Upper lobe of left lung (tissue), 4 donors: ENCODE results near the gene IGFBP5.

Experiments used
- CTCF ChIP-seq, 6 experiments: fragments of 450-650 bp in 4 of 6; fragments of 200-600 bp in 2 of 6; sonication (generic) in 2 of 6; IDR thresholded peaks; one replicate each; pipeline ENCODE4 v1.5.1; 2016 to 2019; ENCODE audit warnings: antibody characterized with exemption in 6 of 6
- POLR2A ChIP-seq, 4 donors: fragments of 450-650 bp; IDR thresholded peaks; one replicate each; pipeline ENCODE4 v1.5.1; 2016 to 2017; ENCODE audit warnings: antibody characterized with exemption in 4 of 4, mild to moderate bottlenecking in 2 of 4

- TF ChIP-seq CTCF (IDR thresholded peaks at IDR 0.05) (no peak), POLR2A (IDR thresholded peaks at IDR 0.05) (no peak)
Measured at GRCh38 chr2:216692636-216693413, 2.5 kb downstream of the IGFBP5 start.
